Amniotic stem cell (primary cell): ENCODE results near the gene LPP.
"Not testable (repeated sequence)": the region's sequence is repeated elsewhere in the genome, so short reads cannot be mapped to it uniquely, and the experiment has no call there.

Source experiments
- DNase-seq: peaks from one replicate; lab custom pipeline; 2025; lab: John Stamatoyannopoulos, UW

Gene LPP, protein sequence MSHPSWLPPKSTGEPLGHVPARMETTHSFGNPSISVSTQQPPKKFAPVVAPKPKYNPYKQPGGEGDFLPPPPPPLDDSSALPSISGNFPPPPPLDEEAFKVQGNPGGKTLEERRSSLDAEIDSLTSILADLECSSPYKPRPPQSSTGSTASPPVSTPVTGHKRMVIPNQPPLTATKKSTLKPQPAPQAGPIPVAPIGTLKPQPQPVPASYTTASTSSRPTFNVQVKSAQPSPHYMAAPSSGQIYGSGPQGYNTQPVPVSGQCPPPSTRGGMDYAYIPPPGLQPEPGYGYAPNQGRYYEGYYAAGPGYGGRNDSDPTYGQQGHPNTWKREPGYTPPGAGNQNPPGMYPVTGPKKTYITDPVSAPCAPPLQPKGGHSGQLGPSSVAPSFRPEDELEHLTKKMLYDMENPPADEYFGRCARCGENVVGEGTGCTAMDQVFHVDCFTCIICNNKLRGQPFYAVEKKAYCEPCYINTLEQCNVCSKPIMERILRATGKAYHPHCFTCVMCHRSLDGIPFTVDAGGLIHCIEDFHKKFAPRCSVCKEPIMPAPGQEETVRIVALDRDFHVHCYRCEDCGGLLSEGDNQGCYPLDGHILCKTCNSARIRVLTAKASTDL

DNA sequence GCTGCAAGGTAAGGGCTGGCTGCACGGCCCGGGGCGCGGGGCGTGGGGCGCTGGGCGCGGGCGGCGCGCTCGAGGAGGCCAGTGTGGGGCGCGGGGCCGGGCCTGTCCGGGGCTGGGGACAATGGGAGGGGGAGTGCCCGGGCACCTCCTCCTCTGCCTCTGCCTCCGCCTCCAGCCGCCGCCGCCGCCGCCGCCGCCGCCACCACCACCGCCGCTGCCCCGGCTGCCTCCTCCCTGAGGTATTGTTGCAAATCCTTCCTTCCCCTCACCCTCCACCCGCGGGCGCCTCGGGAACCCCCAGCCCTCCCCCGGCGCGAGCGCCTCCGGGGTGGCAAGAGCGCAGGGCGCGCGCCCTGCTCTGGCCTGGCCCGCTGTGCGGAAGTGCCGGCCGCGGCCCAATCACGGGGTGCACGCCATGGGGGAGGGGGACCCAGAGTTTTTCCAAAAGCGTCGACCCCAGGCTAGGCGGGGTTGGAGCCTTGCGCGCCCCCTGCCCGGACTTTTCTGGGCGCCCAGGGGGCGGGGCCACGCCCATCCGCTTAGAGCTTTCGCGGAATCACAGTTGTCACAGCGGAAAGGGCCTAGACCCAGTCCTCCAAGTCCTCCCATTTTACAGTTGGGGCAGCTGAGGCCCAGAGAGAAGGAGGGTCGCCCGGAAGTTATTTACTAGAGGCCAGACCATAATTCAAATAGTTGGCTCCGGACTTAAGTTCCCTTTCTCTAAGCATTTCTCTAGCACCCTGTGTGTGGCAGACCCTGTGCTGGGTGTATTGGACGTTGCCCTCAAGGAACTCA lies at the start of gene LPP:
LPP (plus strand) TSS at position 144 of the 795 bp plus-strand sequence. CDS start 251,964 bp downstream, outside the sequence.
- DNase-seq = peak; percentile 63

DNA sequence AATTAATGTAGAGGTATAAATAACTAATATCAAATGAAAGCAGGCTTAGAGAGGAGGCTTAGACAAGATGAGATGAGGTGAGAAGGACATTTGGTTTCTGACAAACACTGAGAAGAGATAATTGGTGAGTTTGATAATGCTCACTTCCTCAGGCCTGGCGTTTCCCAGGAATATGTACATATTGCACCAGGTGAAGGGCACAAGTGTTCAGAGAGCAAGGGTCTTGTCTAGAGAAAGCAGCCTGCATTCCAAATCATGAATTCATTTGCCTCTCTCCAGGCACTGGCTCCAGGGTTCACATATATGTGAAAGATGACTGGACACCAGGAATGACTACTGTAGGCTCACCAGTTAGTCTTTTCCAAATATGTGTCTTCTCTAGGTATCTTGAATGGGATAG lies 48.0 kb upstream of the LPP start:
- no peak for DNase-seq

DNA sequence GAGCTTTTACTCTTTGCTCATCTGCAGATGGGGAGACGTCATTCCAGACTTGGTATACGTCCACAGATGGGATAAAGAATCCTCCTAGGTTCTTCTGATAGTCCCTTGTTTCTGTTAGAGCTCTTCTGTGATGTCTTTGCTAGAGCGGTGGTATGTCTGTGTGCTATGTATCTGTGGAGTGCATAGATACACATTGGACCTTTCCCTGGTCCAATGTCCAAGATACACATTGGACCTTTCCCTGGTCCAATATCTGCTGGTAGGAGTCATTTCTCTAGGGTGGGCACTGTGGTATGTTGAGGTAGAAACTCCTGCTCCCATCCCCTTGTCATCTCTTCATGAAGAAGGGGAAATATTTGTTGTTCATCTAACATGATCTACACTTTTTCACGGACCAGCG lies 47.5 kb upstream of the LPP start:
- no peak for DNase-seq

DNA sequence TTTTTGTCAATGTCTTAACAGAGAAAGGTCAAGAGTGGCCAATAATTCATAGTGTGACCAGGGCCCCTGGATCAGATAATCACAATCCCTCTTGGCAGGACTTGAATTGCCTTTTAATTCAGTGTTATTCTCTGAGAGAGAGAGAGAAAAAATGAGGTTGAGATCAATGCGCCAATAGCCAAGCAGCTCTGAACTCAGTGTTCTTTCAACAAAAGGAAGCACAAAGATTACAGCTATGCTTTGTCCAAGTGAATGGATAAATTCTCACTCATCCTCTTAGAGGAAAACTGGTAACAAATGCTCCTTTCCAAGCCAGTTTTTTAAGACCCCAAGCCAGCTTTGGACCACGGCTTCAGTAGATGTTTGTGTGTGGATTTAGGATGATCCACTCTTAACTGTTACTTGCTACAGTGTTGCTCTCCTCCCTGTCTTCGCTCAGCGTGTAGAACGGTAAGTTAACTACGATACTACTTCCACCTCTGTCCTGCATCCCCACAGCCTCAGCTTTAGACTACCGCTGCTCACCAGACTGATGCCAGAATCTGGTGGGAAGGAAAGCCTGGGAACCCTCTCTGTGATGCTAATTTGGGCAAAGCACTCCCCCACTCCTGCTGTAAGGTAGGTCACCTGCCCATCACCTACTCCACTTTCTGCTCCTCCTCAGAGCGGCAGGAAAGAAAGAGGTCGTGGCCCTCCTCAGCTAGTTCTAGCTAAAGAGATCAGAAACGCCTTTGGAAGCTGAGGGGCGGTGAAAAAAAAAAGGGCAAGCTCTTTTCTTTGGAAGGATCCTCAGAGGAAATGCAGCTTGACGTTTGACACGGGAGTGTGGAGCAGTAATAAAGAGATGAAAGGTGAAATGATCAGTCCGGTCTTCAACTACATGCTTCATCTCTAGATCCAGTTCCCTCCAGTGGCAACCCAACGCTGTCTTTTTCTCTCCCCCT lies 46.8 kb upstream of the LPP start:
- DNase-seq = no peak

DNA sequence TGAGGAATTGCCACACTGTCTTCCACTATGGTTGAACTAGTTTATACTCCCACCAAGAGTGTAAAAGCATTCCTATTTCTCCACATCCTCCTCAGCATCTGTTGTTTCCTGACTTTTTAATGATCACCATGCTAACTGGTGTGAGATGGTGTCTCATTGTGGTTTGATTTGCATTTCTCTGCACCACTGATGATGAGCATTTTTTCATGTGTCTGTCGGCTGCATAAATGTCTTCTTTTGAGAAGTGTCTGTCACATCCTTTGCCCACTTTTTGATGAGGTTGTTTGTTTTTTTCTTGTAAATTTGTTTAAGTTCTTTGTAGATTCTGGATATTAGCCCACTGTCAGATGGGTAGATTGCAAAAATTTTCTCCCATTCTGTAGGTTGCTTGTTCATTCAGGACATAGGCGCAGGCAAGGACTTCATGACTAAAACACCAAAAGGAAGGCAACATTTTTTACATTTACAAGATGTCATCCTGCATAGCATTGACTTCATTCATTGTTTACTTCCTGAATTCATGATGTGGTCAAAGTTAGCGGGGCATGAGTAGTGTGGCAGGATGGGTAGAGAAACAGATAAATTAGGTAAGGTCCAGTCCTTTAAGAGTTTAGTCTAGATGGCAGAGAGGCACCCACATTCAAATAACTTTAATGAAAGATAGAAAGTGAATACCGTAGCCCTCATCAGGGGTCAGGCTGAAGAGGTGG lies 45.1 kb upstream of the LPP start:
- no peak for DNase-seq

DNA sequence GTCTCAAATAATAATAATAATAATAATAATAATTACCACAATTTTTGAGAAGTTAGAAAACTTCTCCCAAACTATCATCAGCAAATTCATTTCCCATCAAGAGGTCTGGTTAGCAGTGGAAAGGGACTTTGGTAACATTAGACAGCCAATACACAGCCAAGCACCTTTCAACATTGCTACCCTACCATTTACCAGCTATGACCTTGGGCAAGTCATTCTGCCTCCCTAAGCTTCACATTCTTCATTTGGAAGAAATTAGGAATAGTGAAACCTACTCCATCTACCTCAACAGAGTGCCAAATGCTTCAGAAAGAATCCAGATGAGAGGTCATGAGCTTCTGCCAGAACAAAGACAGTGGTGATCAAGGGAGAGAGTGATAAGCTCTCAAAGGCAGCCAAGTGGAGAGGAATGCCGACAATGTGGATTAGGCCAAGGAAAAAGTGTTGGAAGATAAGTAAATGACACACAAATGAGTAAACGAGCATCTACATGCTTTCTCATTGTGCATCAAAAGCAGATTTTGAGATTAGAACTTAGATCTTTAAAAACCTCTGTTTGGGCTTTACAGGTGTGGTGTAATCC lies 42.9 kb upstream of the LPP start:
- no peak for DNase-seq

DNA sequence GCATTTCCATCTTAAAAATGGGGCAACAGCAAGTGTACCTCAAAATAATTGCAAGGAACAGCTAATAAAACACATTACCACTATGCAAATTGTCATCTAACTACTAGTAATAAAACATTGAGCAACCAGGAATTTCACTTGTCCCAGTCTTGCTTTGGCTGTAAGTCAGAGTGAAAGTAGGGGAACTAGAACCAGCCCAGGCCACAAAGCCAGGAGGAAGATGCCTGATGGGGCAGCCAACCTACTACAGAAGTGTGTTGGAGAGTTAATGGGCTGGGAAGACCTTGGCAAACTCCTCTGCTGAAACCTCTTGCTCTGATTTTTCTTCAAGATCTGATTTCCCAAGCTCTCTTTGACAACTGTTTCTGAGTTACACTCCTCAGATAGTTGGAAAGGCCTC lies 40.2 kb upstream of the LPP start:
- DNase-seq = no peak

DNA sequence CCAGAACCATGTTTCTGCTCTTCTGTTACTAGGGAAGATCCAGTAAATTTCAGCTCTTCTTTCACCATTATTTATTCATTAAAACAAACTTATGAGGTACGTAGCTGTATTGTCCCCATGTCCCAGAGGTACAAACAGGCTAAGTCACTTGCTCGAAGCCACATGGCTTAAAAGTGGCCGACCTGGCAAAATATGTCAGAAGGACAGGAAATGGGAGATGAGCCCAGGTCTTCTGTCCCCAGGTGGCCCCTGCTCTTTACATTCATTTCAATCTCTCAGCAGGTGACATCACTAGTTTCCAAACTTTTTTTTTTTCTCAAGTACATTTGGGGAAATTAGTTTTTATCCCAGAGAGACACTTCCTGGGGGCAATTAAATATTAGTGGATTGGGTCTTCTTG lies 34.1 kb upstream of the LPP start:
- no peak for DNase-seq

DNA sequence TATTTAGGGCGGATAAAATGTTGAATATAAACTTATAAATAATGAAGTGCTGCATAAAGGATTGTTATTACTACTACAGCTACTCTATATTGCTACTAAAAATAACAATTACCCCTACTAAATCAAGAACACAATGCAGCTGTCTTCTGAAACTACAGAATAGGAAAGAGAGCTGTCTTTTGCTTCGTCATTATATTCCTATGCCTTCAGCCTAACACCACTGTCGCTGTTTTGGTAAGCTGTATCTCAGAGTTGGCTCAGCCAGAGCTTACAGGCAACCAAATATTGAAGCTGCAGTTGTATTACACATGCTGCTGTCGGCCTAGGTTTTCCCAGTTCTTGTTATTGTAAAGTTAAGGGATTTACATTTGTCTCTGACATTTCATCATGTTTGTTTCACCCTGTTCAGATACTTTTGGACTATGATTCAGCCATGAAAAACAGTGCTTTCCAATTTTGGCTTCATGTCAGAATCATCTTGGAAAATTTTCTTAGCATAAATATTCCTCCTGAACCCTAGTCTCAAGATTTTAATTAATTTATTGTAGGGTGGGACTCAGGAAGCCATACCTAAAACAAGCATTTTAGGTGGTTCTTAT lies 31.3 kb upstream of the LPP start:
- no peak for DNase-seq

DNA sequence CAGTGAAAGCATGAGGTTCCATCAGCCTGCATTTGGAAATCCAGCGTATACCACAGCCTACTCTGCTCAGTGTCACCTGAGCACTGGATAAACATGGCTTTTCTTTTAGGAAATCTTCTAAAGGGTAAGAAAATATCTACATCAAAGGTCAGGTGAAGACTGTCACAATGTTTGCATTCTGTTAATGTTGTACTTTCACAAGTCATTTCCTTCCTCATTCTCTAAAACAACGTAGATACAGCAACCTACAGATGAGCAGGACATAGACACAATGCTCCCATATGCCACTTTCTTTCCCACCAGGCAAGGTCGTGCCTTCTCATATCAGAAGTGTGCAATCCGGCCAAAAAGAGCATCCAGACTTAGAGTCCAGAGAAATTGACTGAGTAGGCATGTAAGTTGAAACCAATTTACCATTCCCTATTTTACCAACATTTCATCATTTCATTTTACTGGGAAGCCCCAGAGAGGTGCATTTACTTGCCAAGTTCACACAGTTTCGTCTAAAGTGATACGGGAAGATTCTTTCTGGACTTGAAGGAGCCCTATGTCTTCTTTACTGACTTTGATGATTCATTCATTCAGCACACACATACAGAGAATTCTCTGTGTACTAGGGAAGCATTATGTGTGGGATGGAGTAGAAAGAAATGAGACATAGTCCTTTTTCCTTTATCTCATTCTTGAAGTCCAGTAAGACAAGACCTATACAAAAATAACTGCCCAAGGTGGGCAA lies 30.6 kb upstream of the LPP start:
- no peak for DNase-seq

DNA sequence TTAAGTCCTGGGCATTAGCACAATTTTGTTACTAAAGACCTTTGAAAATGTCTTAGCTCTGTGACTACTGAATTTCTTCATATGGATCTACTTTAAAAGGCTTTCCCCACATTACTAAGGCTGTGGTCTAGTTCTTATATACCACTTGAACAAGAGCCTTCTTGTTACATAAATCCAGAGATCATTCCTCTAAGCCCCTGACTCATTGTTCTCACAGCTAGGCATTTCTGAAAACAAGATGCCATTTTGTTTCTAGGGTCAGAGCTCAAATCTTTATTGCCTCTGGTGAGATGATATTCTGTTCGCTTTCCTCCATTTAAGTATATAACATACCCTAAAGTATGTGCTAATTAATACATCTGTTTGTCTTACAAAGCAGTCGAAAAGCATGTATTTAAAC lies 29.8 kb upstream of the LPP start:
- no peak for DNase-seq

DNA sequence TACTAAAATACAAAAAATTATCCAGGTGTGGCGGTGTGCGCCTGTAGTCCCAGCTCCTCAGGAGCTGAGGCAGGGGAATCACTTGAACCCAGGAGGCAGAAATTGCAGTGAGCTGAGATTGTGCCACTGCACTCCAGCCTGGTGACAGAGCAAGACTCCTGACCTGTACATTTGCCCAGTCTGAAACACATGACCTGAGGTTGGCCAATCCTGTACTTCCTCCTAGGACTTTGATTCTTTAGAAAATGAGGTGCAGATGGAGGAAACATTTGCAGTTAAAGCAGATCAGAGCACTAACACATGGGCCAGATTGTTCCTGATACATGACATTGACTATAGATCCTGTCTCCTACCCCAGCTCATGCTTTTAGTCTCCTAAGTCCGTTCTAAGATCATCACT lies 28.9 kb upstream of the LPP start:
- no peak for DNase-seq

DNA sequence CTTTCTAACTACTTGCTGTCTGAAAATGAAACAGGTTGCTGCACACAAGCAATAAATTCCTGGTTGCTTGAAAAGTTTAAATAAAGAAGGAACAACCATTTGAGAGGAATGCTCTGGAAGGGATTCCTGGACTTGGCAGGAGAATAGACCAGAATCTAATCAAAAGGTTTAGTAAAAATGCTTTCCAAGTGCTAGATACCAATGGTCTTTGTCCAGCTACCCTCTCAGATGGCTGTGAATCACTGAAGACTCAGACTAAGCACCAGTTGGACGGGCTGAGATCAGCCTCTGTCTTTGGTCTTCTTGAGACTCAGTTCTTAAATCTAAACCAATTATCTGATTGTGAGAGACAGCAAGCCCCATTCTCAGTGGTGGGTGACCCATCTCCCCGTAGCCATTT lies 27.7 kb upstream of the LPP start:
- DNase-seq = no peak

DNA sequence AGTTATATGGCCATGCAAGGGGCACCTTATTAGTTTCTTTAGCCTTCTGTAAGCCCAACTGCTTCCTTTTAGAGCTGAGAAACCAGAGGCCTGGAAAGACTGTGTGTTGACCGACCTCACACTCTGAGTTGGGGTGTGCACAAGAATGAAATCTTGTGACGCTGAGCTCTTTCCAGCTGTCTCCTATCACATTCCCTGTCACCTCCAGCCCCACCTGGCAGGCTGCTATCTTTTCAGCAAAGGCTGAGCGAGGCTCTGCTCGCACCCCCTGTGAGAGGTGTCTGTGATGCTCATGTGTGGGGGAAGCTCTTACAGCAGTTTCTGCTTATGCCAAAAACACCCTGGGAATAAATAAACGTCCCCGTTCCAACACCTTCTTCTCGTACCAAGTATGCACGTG lies 27.0 kb upstream of the LPP start:
- DNase-seq = no peak

DNA sequence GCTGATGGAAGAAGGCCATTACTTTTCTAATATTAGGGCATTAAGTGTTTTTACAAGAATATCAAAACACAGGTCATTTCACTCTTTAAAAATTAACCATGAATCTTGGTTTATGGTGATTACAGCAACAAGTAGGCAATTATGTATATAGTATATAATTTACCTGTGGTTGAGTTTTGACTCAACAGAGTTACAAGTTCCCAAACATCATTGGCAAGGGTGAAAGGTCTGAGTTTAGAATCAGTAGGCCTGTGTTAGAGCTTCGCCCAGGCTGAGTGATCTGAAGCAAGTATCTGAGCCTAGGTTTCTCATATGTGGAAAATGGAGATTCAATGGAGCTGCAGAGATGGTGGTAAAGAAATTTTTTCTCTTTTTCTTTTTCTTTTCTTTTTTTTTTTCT lies 25.1 kb upstream of the LPP start:
- DNase-seq = no peak

DNA sequence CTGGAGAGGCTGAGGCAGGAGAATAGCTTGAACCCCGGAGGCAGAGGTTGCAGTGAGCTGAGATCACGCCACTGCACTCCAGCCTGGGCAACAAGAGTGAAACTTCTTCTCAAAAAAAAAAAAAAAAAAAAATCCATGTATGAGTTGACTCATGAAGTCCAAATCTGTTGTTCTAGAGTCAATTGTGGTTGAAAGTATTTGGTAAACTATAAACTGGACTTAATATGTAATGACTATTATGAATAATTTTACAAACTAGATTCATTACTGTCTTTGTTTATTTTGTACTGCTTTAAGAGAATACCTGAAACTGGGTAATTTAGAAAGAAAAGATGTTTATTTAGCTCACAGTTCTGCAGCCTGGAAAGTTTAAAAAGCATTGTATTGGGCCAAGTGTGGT lies 22.9 kb upstream of the LPP start:
- not testable (repeated sequence) for DNase-seq

DNA sequence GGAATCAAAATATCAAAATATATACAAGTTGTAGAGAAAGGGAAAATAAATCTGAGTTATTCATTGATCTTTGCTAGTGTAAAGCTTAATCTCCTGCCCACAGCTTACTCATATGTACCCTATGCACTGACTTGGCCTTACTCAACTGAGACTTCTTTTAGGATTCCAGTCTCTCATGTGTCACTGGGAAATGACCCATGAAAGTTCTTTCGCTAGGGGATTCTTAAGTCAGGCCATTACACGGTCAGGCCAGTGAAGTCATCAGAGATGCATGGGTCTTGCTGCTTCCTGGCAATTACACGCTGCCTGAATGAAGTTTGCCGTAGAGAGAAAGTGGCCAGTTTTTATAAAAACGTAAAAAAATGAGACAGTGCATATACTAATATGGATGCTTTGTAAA lies 20.7 kb upstream of the LPP start:
- DNase-seq = no peak

DNA sequence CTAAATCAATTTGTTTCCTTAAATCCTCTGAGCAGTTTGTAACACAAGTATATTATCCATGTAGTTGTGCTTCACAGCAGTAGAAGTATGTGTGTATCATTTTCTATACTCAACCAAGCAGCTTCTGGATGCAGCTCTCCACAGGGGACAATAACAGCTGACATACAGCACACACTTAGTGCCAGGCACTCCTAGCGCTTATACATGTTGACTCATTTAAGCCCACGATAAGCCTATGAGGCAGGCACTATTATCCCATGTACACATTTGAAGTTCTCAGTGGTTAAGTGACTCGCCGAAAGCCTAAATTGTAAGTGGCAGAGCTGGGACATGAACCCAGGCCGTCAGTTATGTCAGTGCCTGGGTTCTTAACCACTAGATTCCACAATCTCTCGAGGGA lies 20.3 kb upstream of the LPP start:
- no peak for DNase-seq

DNA sequence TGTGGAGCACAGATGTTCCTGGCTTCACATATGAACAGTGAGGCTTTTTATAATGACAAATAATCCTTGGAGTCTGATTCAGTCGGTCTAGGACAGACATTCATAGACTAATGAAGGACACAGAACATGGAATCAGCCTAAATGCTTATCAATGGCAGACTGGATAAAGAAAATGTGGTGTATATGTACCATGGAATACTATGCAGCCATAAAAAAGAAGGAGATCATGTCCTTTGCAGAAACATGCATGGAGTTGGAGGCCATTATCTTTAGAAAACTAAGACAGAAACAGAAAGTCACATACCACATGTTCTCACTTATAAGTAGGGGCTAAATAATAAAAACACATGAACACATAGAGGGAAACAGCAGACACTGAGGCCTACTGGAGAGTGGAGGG lies 19.9 kb upstream of the LPP start:
- DNase-seq = no peak

DNA sequence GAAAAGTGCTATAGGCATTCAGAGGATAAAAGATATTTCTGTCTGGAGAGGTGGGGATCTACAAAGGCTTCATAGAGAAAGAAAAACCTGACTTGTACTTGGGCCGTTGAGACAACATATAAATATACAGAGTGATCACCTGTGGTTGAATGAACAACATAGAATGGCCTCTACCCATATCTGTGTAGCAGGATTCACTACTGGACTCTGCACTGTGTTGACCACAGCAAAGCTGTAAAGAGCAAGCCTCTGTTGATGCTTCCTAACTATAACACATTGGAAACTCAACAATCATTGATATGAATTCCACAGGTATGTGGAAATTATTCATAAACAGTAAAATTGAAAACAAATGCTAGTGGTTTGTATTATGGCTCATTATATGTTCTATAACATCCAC lies 19.1 kb upstream of the LPP start:
- no peak for DNase-seq
